Uterus (tissue), 2 donors: ENCODE measurements around the gene CARD10.

Source experiments
- POLR2A ChIP-seq, 2 donors: fragments of 450-650 bp; IDR thresholded peaks; one replicate each; pipeline ENCODE4 v1.6.1; 2016; ENCODE audit warnings: antibody characterized with exemption in 2 of 2, mild to moderate bottlenecking in 1 of 2, moderate library complexity in 1 of 2
- TF ChIP-seq, protein P1 (sequence below), 4 experiments: fragments of 200-600 bp in 2 of 4; fragments of 450-650 bp in 2 of 4; sonication (generic) in 2 of 4; IDR thresholded peaks; one replicate each; pipeline ENCODE4 v1.5.1; 2016 to 2019; ENCODE audit warnings: antibody characterized with exemption in 4 of 4, mild to moderate bottlenecking in 2 of 4, moderate library complexity in 1 of 4

DNA sequence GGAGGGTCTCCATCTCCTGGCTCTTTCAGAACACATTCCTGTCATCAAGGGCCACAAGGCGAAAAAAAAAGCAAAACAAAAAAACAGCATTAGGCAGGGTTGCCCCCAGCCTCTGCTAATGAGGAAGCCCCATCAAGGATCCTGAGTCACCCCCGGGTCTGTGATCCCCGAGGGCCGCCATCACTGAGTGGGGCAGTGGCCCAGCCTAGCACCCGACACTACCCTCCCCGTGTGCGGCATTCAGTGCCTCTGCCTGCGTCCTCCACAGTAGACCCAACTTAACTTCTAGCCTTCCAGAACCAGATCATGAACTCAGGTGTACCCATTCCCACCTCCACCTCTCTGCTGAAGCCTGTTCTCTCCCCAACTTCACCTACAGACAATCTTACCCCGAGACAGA lies 34.5 kb upstream of the CARD10 start:
- TF ChIP-seq, protein P1, sequence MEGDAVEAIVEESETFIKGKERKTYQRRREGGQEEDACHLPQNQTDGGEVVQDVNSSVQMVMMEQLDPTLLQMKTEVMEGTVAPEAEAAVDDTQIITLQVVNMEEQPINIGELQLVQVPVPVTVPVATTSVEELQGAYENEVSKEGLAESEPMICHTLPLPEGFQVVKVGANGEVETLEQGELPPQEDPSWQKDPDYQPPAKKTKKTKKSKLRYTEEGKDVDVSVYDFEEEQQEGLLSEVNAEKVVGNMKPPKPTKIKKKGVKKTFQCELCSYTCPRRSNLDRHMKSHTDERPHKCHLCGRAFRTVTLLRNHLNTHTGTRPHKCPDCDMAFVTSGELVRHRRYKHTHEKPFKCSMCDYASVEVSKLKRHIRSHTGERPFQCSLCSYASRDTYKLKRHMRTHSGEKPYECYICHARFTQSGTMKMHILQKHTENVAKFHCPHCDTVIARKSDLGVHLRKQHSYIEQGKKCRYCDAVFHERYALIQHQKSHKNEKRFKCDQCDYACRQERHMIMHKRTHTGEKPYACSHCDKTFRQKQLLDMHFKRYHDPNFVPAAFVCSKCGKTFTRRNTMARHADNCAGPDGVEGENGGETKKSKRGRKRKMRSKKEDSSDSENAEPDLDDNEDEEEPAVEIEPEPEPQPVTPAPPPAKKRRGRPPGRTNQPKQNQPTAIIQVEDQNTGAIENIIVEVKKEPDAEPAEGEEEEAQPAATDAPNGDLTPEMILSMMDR (IDR thresholded peaks at IDR 0.05): no peak
- TF ChIP-seq POLR2A (IDR thresholded peaks at IDR 0.05): no peak
